Heart right ventricle (tissue), 16 donors: ENCODE data around the gene MEGF10. TPM values are rescaled to one million over a fixed set of nuclear protein-coding genes. Genes with fewer than 3 reads are reported as not detected.

Experiments used
- ATAC-seq, 8 donors: fragments of 200-7000 bp; cut with Tn5 transposase; one replicate each; pipeline ENCODE4 v1.9.1; 2020; ENCODE audit warnings: mild to moderate bottlenecking in 8 of 8, moderate library complexity in 8 of 8, moderate number of reproducible peaks in 1 of 8
- DNase-seq, 2 donors: peaks; one replicate each; pipeline ENCODE4 v3.0.0-alpha.2; 2020
- H3K27ac ChIP-seq, 10 donors: fragments of 200-600 bp; sonication (generic) in 2 of 10; one replicate each; pipeline versions ENCODE4 v1.5.0 to v1.8.0; 2020 to 2022; ENCODE audit warnings: mild to moderate bottlenecking in 3 of 10
- H3K27me3 ChIP-seq, 7 donors: fragments of 200-600 bp; one replicate each; pipeline ENCODE4 v1.8.0; 2021 to 2022; ENCODE audit warnings: mild to moderate bottlenecking in 2 of 7
- H3K36me3 ChIP-seq, 9 donors: fragments of 200-600 bp; sonication (generic) in 1 of 9; one replicate each; pipeline versions ENCODE4 v1.5.0 to v1.8.0; 2020 to 2022; ENCODE audit warnings: mild to moderate bottlenecking in 2 of 9
- H3K4me1 ChIP-seq, 9 donors: fragments of 200-600 bp; sonication (generic) in 1 of 9; one replicate each; pipeline versions ENCODE4 v1.5.0 to v1.8.0; 2020 to 2022; ENCODE audit warnings: mild to moderate bottlenecking in 4 of 9
- H3K4me3 ChIP-seq, 10 donors: fragments of 200-600 bp; sonication (generic) in 2 of 10; one replicate each; pipeline versions ENCODE4 v1.5.0 to v1.8.0; 2020 to 2022; ENCODE audit warnings: mild to moderate bottlenecking in 7 of 10, moderate library complexity in 2 of 10
- H3K9me3 ChIP-seq, 11 donors: fragments of 200-600 bp in 10 of 11; sonication (generic) in 2 of 11; one replicate each; pipeline versions ENCODE4 v1.5.0 to v1.8.0; 2013 to 2022; ENCODE audit warnings: mild to moderate bottlenecking in 2 of 11, control low read depth in 1 of 11, moderate library complexity in 1 of 11
- WGBS, 2 donors: extraction: QIAGEN DNeasy Blood & Tissue Kit; methylation state at CpG; one replicate each; pipeline ENCODE4 v1.1.7; 2013; ENCODE audit warnings: inconsistent platforms in 1 of 2; 5-methylcytosine and 5-hydroxymethylcytosine counted together
- intact Hi-C, 10 donors: fragments of 100-400 bp; cut with DNase I; formaldehyde crosslinking; loops; one replicate each; pipeline versions ENCODE4 v1.11.1 to v1.14.2; 2022
- polyA plus RNA-seq, 2 donors: library from polyadenylated mRNA; stranded (reverse); fragments of 200-250 nt; gene quantifications; one replicate each; pipeline ENCODE4 v1.2.3, GENCODE V29; 2013
- total RNA-seq, 10 donors: library from RNA; stranded (reverse); fragmentation: NEBNext Ultra II Directional in 3 of 10; extraction: Animal tissue kit (Norgen Biotek cat#: 25700) in 3 of 10; gene quantifications; one replicate each; pipeline versions ENCODE4 v1.2.1 to v1.2.4, GENCODE V29; 2021 to 2023
- TF ChIP-seq, protein P1 (sequence below), 9 donors: fragments of 200-600 bp; sonication (generic) in 2 of 9; IDR thresholded peaks; one replicate each; pipeline versions ENCODE4 v1.5.0 to v1.8.0; 2021 to 2022; ENCODE audit warnings: antibody characterized with exemption in 9 of 9, mild to moderate bottlenecking in 5 of 9, moderate library complexity in 1 of 9
- donor health status: Arrhythmogenic right ventricular cardiomyopathy.
- donor health status: ischemic (EF 13 %, LVEDD 7.1; RV severe dilation, severe dysfunction).
- donor health status: healthy with polysubstance abuse.
- donor health status: DM: no; HTN: yes; CAD: no.
- donor health status: DM: no; HTN: no; CAD: no.
- donor health status: ischemic (EF 25% LVEDD 6.9; RV normal size, moderate dysfunction).
- donor health status: ischemic (EF 25% LVEDD 5.7; RV mildly dilated, moderate dysfunction).
- donor health status: healthy.
- donor health status: DM: yes; HTN: yes; CAD: no.
- donor health status: Ischemic cardiomyopathy.
- donor health status: ischemic (EF 35%, LVEDD 5.7; RV mildly dilated, moderate dysfunction).
- donor health status: nonischemic (EF 11% LVEDD 7.7; RV severe dilation, severe dysfunction).
- donor health status: DM: yes; HTN: yes; CAD: no.
- donor health status: PGD.
- donor health status: ischemic (EF 29% LVEDD 5.4; RV normal size, mild dysfunction).
- donor health status: nonischemic (EF 23%, LVEDD 6.1; RV moderate dilation, normal function).

MEGF10 gene
- total and polyA plus RNA-seq, 12 donors: 0.02 to 1.0 (median 0.24) TPM; not detected in 1

DNA sequence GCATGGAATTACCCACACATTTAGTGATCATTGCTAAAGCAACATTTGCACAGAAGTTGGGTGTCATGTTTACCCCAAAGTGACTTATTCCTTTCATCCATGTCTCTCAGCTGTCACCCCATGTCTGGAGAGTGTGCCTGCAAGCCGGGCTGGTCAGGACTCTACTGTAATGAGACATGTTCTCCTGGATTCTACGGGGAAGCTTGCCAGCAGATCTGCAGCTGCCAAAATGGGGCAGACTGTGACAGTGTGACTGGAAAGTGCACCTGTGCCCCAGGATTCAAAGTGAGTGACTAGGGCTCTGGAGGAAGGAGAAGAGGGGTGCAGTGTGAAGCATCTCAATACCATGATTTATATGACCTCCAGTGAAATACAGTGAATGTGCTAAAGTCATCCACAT is 126.9 kb downstream of the MEGF10 start:
- TF ChIP-seq, protein P1, sequence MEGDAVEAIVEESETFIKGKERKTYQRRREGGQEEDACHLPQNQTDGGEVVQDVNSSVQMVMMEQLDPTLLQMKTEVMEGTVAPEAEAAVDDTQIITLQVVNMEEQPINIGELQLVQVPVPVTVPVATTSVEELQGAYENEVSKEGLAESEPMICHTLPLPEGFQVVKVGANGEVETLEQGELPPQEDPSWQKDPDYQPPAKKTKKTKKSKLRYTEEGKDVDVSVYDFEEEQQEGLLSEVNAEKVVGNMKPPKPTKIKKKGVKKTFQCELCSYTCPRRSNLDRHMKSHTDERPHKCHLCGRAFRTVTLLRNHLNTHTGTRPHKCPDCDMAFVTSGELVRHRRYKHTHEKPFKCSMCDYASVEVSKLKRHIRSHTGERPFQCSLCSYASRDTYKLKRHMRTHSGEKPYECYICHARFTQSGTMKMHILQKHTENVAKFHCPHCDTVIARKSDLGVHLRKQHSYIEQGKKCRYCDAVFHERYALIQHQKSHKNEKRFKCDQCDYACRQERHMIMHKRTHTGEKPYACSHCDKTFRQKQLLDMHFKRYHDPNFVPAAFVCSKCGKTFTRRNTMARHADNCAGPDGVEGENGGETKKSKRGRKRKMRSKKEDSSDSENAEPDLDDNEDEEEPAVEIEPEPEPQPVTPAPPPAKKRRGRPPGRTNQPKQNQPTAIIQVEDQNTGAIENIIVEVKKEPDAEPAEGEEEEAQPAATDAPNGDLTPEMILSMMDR (IDR thresholded peaks at IDR 0.05): no peak
- DNase-seq (peak in 1 of 2 donors; percentile 14), ATAC-seq (peak in 4 of 8 donors; percentile 29 to 65 (median 53))
- intact Hi-C loops: no loop called here
- peaks cover 0 to 17% (median 6%) of the 10 kb centered on the region in 9 donors for H3K4me1 ChIP-seq
- no peak overlapping the region for H3K4me3 ChIP-seq
- no peak overlapping the region for H3K27ac ChIP-seq
- no peaks in the 10 kb centered on the region for H3K9me3 ChIP-seq
- WGBS, 2 donors: 44 to 58% methylated on average over 2 of the region's 2 CpGs
- H3K27me3 ChIP-seq: no peaks in the 10 kb centered on the region
- no peaks in the 10 kb centered on the region for H3K36me3 ChIP-seq

- intact Hi-C loops: no loop called here
- DNase-seq (no peak), ATAC-seq (peak in 1 of 8 donors; percentile 42)
Observed at GRCh38 chr5:127418367-127418766, 127.8 kb downstream of the MEGF10 start.

GRCh38 chr5:127418974-127419682 is 128.5 kb downstream of the MEGF10 start:
- Histone ChIP-seq H3K9me3 (no peaks in the 10 kb centered on the region), H3K36me3 (no peaks in the 10 kb centered on the region), H3K4me3 (no peak overlapping the region), H3K27ac (no peak overlapping the region), H3K27me3 (no peaks in the 10 kb centered on the region), H3K4me1 (peaks cover 0 to 17% (median 6%) of the 10 kb centered on the region in 9 donors)
- 62 to 69% methylated on average over 7 of the region's 7 CpGs for WGBS, 2 donors
- TF ChIP-seq, protein P1 (IDR thresholded peaks at IDR 0.05): no peak
- intact Hi-C loops: no loop called here
- ATAC-seq (no peak), DNase-seq (no peak)

More at GRCh38 chr5:127418367-127418766, 127.8 kb downstream of the MEGF10 start:
- Histone ChIP-seq H3K27me3 (no peaks in the 10 kb centered on the region), H3K4me3 (no peak overlapping the region), H3K36me3 (no peaks in the 10 kb centered on the region), H3K27ac (no peak overlapping the region), H3K4me1 (peaks cover 0 to 17% (median 6%) of the 10 kb centered on the region in 9 donors), H3K9me3 (no peaks in the 10 kb centered on the region)
- TF ChIP-seq, protein P1 (IDR thresholded peaks at IDR 0.05): no peak
- 33 to 54% methylated on average over 1 of the region's 1 CpG for WGBS, 2 donors

- H3K4me1 ChIP-seq: peaks cover 0 to 17% (median 6%) of the 10 kb centered on the region in 9 donors
- no peaks in the 10 kb centered on the region for H3K27me3 ChIP-seq
- DNase-seq (no peak), ATAC-seq (no peak)
- intact Hi-C loops: no loop called here
- TF ChIP-seq, protein P1 (IDR thresholded peaks at IDR 0.05): no peak
- no peaks in the 10 kb centered on the region for H3K9me3 ChIP-seq
- H3K27ac ChIP-seq: no peak overlapping the region
- no peaks in the 10 kb centered on the region for H3K36me3 ChIP-seq
- 92 to 95% methylated on average over 18 of the region's 18 CpGs for WGBS, 2 donors
- no peak overlapping the region for H3K4me3 ChIP-seq
Observed at GRCh38 chr5:127419683-127420257, 129.2 kb downstream of the MEGF10 start.
